GM21619 (cell line): ENCODE data around the gene CHCHD2.
A peak's percentile ranks its signal among the peaks of the same experiment; 100 is the strongest.
"Not testable (repeated sequence)": the region's sequence is repeated elsewhere in the genome, so short reads cannot be mapped to it uniquely, and the experiment has no call there.

Source experiments
- ATAC-seq: cut with Tn5 transposase; IDR thresholded peaks from one replicate; pipeline ENCODE4 v1.9.1; 2021; ENCODE audit not compliant: unreplicated experiment

Gene CHCHD2

GRCh38 chr7:56083150-56083785 is 23.0 kb downstream of the CHCHD2 start:
- no peak for ATAC-seq

- ATAC-seq: no peak
Observed at GRCh38 chr7:56081626-56082340, 24.5 kb downstream of the CHCHD2 start.

GRCh38 chr7:56080726-56081435 is 25.4 kb downstream of the CHCHD2 start:
- not testable (repeated sequence) for ATAC-seq

GRCh38 chr7:56079450-56080185 is 26.7 kb downstream of the CHCHD2 start:
- ATAC-seq: no peak

- no peak for ATAC-seq
Observed at GRCh38 chr7:56078196-56078595, 28.1 kb downstream of the CHCHD2 start.

GRCh38 chr7:56077681-56078080 is 28.6 kb downstream of the CHCHD2 start:
- no peak for ATAC-seq

- ATAC-seq: peak; percentile 90
Observed at GRCh38 chr7:56074371-56074791, 31.9 kb downstream of the CHCHD2 start.

- not testable (repeated sequence) for ATAC-seq
Observed at GRCh38 chr7:56066376-56066775, 39.9 kb downstream of the CHCHD2 start.

- ATAC-seq: peak; percentile 86
Observed at GRCh38 chr7:56063882-56064625, 42.2 kb downstream of the CHCHD2 start, which contains the start of gene SUMF2. Gene SUMF2, plus strand, starts transcription at chr7:56064286. Its CDS starts 26 bp downstream, at chr7:56064312.

- no peak for ATAC-seq
Observed at GRCh38 chr7:56063500-56063881, 42.8 kb downstream of the CHCHD2 start.

GRCh38 chr7:56062382-56062781 is 43.9 kb downstream of the CHCHD2 start:
- ATAC-seq: no peak

GRCh38 chr7:56053993-56054392 is 52.3 kb downstream of the CHCHD2 start:
- ATAC-seq: no peak

- no peak for ATAC-seq
Observed at GRCh38 chr7:56053379-56053778, 52.9 kb downstream of the CHCHD2 start.
